K562 (cell line): Measurements from ENCODE around the gene DGKA. TPM values are rescaled to one million over a fixed set of nuclear protein-coding genes. Genes with fewer than 3 reads are reported as not detected.

Source experiments
- ATAC-seq: fragments of 200-7000 bp; cut with Tn5 transposase; 3 replicates; pipeline ENCODE4 v1.9.1; 2020; ENCODE audit warnings: moderate library complexity
- BruUV-seq: library from RNA; stranded (reverse); fragments of 400-500 nt; replicated peaks from 2 replicates; lab custom pipeline; 2021; lab: Mats Ljungman, UMichigan
- CTCF ChIA-PET: fragments of 300-600 bp; formaldehyde crosslinking; extraction: SDS; loops from one replicate; lab custom pipeline; 2021; ENCODE audit warnings: low intra/inter-chr PET ratio; lab: Yijun Ruan, JAX
- POLR2A ChIA-PET: fragments of 300-600, 350-650 bp; sonication (Branson Sonifier 250); formaldehyde crosslinking; extraction: SDS; loops from one replicate; lab custom pipeline; 2021; ENCODE audit warnings: antibody characterized with exemption, inconsistent platforms; lab: Yijun Ruan, JAX
- DNase-seq, 4 experiments: peaks; one replicate each; pipeline versions ENCODE4 v3.0.0 to v3.0.0-alpha.2; 2011 to 2018; ENCODE audit warnings: low spot score in 3 of 4, mixed read lengths in 3 of 4; ENCODE audit errors: extremely low read depth in 1 of 4
- FAIRE-seq: peaks from 2 replicates; lab custom pipeline; 2011; peaks lifted over from hg19 to GRCh38; lab: Jason Lieb, UNC
- H2AFZ ChIP-seq: 2 replicates; pipeline ENCODE4 v1.6.0; 2011; ENCODE audit warnings: low read depth, low read length, control low read depth, inconsistent platforms
- H3K27ac ChIP-seq: fragments of 200-600 bp; 3 replicates; pipeline ENCODE4 v1.8.0; 2011; ENCODE audit warnings: low read depth, mild to moderate bottlenecking, control low read depth, inconsistent platforms, low read length, moderate library complexity, mixed read lengths; ENCODE audit errors: extremely low read depth
- H3K27me3 ChIP-seq, 2 experiments: fragments of 300-600 bp in 1 of 2; 2 replicates in 1 of 2; 3 replicates in 1 of 2; pipeline versions ENCODE4 v1.6.0 to v1.8.0; 2011; ENCODE audit warnings: inconsistent platforms in 2 of 2, low read length in 2 of 2, mild to moderate bottlenecking in 1 of 2, mixed read lengths in 1 of 2, moderate library complexity in 1 of 2; ENCODE audit not compliant: control insufficient read depth in 2 of 2, insufficient read depth in 2 of 2
- H3K36me3 ChIP-seq: fragments of 300-600 bp; 3 replicates; pipeline ENCODE4 v1.8.0; 2011; ENCODE audit warnings: mild to moderate bottlenecking, low read length, inconsistent platforms; ENCODE audit not compliant: control insufficient read depth, insufficient read depth
- H3K4me1 ChIP-seq, 2 experiments: fragments of 200-600 bp in 1 of 2; replicated peaks in 1 of 2; 2 replicates in 1 of 2; 3 replicates in 1 of 2; pipeline versions ENCODE4 v1.5.1 to v1.8.0; 2011; ENCODE audit warnings: inconsistent platforms in 2 of 2, low read length in 2 of 2, mild to moderate bottlenecking in 1 of 2, mixed read lengths in 1 of 2, moderate library complexity in 1 of 2; ENCODE audit not compliant: control insufficient read depth in 2 of 2, insufficient read depth in 2 of 2
- H3K4me2 ChIP-seq: 2 replicates; pipeline ENCODE4 v1.6.1; 2011; ENCODE audit warnings: low read length, control low read depth, inconsistent platforms, mixed read lengths; ENCODE audit not compliant: insufficient read depth
- H3K4me3 ChIP-seq: fragments of 200-600 bp; sonication (generic), shearing (Covaris generic); 2 replicates; pipeline ENCODE4 v1.5.1; 2016; ENCODE audit warnings: control low read depth, inconsistent platforms
- H3K79me2 ChIP-seq: fragments of 200-600 bp; 3 replicates; pipeline ENCODE4 v1.8.0; 2011; ENCODE audit warnings: low read length, inconsistent platforms; ENCODE audit not compliant: control insufficient read depth, insufficient read depth
- H3K9ac ChIP-seq, 2 experiments: 2 replicates each; pipeline versions ENCODE4 v1.6.0 to v1.6.1; 2011; ENCODE audit warnings: low read depth in 2 of 2, low read length in 2 of 2, control low read depth in 1 of 2, inconsistent platforms in 1 of 2, mild to moderate bottlenecking in 1 of 2, mixed read lengths in 1 of 2; ENCODE audit not compliant: insufficient read depth in 1 of 2
- H3K9me1 ChIP-seq: one replicate; pipeline ENCODE4 v1.6.0; 2011; ENCODE audit warnings: inconsistent platforms, mild to moderate bottlenecking, low read length, moderate library complexity; ENCODE audit not compliant: control insufficient read depth, insufficient read depth
- H3K9me3 ChIP-seq: replicated peaks from 2 replicates; pipeline ENCODE4 v1.5.1; 2011; ENCODE audit warnings: low read depth, low read length, inconsistent platforms; ENCODE audit not compliant: control insufficient read depth, insufficient read depth
- H4K20me1 ChIP-seq: replicated peaks from 2 replicates; pipeline ENCODE4 v1.6.1; 2011; ENCODE audit warnings: low read length, inconsistent platforms, mixed read lengths; ENCODE audit not compliant: control insufficient read depth, insufficient read depth
- E2F6 ChIP-seq, 2 experiments: IDR thresholded peaks; 2 replicates each; pipeline ENCODE4 v1.6.1; 2011; ENCODE audit warnings: borderline replicate concordance in 1 of 2, control low read depth in 1 of 2, low read depth in 1 of 2, low read length in 1 of 2, mild to moderate bottlenecking in 1 of 2, mixed read lengths in 1 of 2, moderate library complexity in 1 of 2; ENCODE audit not compliant: insufficient read depth in 1 of 2, insufficient read length in 1 of 2, poor library complexity in 1 of 2, severe bottlenecking in 1 of 2; ENCODE audit errors: extremely low read depth in 1 of 2
- FOXM1 ChIP-seq, 2 experiments: fragments of 450-650 bp in 1 of 2; sonication (generic) in 1 of 2; formaldehyde crosslinking in 1 of 2; IDR thresholded peaks; 2 replicates each; pipeline versions ENCODE4 v1.6.1 to v1.9.0; 2017 to 2022; ENCODE audit warnings: low read depth in 2 of 2, mild to moderate bottlenecking in 2 of 2, missing genetic modification reagents in 1 of 2, moderate library complexity in 1 of 2
- NFXL1 ChIP-seq: fragments of 450-650 bp; formaldehyde crosslinking; IDR thresholded peaks from 2 replicates; pipeline ENCODE4 v1.4.0; 2021; ENCODE audit warnings: mild to moderate bottlenecking
- ZFP36 ChIP-seq: fragments of 150-350 bp; IDR thresholded peaks from 2 replicates; pipeline ENCODE4 v1.6.1; 2018; ENCODE audit warnings: low read length, low read depth; ENCODE audit not compliant: partially characterized antibody
- WGBS: fragments of 100-300 bp; shearing (Covaris generic); methylation state at CpG from one replicate; pipeline ENCODE4 v1.1.6; 2016; ENCODE audit warnings: low coverage, mixed read lengths; ENCODE audit not compliant: insufficient coverage; ENCODE audit errors: missing lambda C conversion rate; 5-methylcytosine and 5-hydroxymethylcytosine counted together
- in situ Hi-C: fragments of 300-500 bp; cut with MboI; formaldehyde crosslinking; loops from 4 replicates; pipeline ENCODE4 v1.15.0; 2018; ENCODE audit warnings: inconsistent platforms, mixed read lengths
- intact Hi-C: fragments of 100-400 bp; cut with micrococcal nuclease; formaldehyde crosslinking; loops from 2 replicates; pipeline ENCODE4 v1.14.2; 2022
- polyA plus RNA-seq, 8 experiments: library from polyadenylated mRNA; depleted of rRNA in 4 of 8; stranded (reverse) in 5 of 8; unstranded in 3 of 8; fragments of >200 nt; fragmentation: Nextera tagmentation in 2 of 8; fragmentation: Illumina TruSeq in 1 of 8; extraction: Ambion mirVana in 2 of 8; extraction: Trizol in 1 of 8; gene quantifications; 2 replicates each; pipeline versions ENCODE4 v1.2.1 to v1.2.3, GENCODE V29; 2011 to 2014; ENCODE audit warnings: inconsistent platforms in 1 of 8, missing spikeins in 1 of 8
- total RNA-seq, 7 experiments: library from RNA; depleted of rRNA in 6 of 7; stranded (reverse); fragments of >200 nt in 6 of 7; fragmentation: Illumina TruSeq in 2 of 7; extraction: Trizol in 2 of 7; gene quantifications; 2 replicates each; pipeline versions ENCODE4 v1.2.1 to v1.2.3, GENCODE V29; 2011 to 2021; ENCODE audit warnings: low replicate concordance in 1 of 7

The DGKA gene
- total and polyA plus RNA-seq, 9 of the 15 experiments (the other 6 are each of a cell fraction or from before 2014, with no cell fraction given), result 3.4 to 12.4 (median 6.2) TPM

GRCh38 chr12:55995366-55995765, 64.4 kb downstream of the DGKA start:
- TF ChIP-seq NFXL1 (no peak), ZFP36 (no peak), E2F6 (IDR thresholded peaks at IDR 0.05; ENCODE audit: borderline replicate concordance in 1 of 2, extremely low read depth in 1 of 2, insufficient read depth in 1 of 2, insufficient read length in 1 of 2, low read depth in 1 of 2, low read length in 1 of 2, poor library complexity in 1 of 2, severe bottlenecking in 1 of 2) (no peak), FOXM1 (IDR thresholded peaks at IDR 0.05; ENCODE audit: low read depth) (no peak), FOXM1 (CRISPR knock-in tag; IDR thresholded peaks at IDR 0.05; ENCODE audit: low read depth) (no peak)
- FAIRE-seq (no peak), DNase-seq (no peak), ATAC-seq (no peak)
- Histone ChIP-seq H3K9ac (no peak overlapping the region), H2AFZ (no peak overlapping the region), H3K27ac (no peak overlapping the region), H3K27me3 (no peaks in the 10 kb centered on the region), H3K36me3 (peaks cover 46% of the 10 kb centered on the region), H3K79me2 (peaks cover 19% of the 10 kb centered on the region), H3K9me1 (no peaks in the 10 kb centered on the region), H3K4me1 (peaks cover 3 to 14% of the 10 kb centered on the region in 2 experiments; a peak in 4 of 5 replicates), H3K4me3 (no peak overlapping the region), H3K4me2 (no peak overlapping the region), H4K20me1 (no peaks in the 10 kb centered on the region), H3K9me3 (no peaks in the 10 kb centered on the region)
- ChIA-PET POLR2A (interaction anchor here (1.2 to 5.1 kb wide), 8 partner anchors 10 to 109 kb away, joined by 3 to 31 read pairs (median 6); partner anchors contain the start of genes IKZF4, PA2G4 and RAB5B), CTCF (interaction anchor here (1.2 to 3.7 kb wide), 4 partner anchors 34 to 257 kb away, joined by 4 to 35 read pairs (median 12); partner anchors contain the start of gene RPS26)
- 76% methylated on average over 8 of the region's 8 CpGs for WGBS
- BruUV-seq, result no TSS peak
- intact Hi-C loops, result no loop called here
- in situ Hi-C loops, result loop anchor here (5.0 kb wide), 1 partner anchor 37 kb away; no protein-coding TSS in a partner anchor
